ENCODE data around the gene GPC3.

Gene GPC3

DNA sequence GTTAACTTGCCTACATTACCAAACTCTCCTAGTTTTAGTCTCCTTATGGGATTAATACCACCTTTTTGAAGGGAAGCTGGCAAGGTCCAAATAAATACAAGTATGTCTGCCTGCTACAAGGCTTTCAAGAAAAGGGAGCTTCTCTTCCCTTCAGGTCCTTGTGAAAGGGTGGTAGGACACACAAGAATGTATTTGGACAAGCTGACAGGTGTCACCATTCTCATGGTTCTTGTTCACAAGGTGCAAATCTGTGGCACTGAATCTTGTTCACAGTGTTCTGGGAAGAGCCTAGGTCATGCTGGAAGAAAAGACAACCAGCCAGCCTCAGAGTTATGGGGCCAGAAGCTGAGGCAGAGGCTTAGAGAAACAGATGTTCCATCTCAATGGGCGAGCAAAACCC is 41.9 kb downstream of the GPC3 start:
- TF ChIP-seq, protein P1, sequence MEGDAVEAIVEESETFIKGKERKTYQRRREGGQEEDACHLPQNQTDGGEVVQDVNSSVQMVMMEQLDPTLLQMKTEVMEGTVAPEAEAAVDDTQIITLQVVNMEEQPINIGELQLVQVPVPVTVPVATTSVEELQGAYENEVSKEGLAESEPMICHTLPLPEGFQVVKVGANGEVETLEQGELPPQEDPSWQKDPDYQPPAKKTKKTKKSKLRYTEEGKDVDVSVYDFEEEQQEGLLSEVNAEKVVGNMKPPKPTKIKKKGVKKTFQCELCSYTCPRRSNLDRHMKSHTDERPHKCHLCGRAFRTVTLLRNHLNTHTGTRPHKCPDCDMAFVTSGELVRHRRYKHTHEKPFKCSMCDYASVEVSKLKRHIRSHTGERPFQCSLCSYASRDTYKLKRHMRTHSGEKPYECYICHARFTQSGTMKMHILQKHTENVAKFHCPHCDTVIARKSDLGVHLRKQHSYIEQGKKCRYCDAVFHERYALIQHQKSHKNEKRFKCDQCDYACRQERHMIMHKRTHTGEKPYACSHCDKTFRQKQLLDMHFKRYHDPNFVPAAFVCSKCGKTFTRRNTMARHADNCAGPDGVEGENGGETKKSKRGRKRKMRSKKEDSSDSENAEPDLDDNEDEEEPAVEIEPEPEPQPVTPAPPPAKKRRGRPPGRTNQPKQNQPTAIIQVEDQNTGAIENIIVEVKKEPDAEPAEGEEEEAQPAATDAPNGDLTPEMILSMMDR (IDR thresholded peaks at IDR 0.05), result no peak
- TF ChIP-seq ZFX (IDR thresholded peaks at IDR 0.05; ENCODE audit: borderline replicate concordance), result no peak
- no peak overlapping the region for H3K27ac ChIP-seq

DNA sequence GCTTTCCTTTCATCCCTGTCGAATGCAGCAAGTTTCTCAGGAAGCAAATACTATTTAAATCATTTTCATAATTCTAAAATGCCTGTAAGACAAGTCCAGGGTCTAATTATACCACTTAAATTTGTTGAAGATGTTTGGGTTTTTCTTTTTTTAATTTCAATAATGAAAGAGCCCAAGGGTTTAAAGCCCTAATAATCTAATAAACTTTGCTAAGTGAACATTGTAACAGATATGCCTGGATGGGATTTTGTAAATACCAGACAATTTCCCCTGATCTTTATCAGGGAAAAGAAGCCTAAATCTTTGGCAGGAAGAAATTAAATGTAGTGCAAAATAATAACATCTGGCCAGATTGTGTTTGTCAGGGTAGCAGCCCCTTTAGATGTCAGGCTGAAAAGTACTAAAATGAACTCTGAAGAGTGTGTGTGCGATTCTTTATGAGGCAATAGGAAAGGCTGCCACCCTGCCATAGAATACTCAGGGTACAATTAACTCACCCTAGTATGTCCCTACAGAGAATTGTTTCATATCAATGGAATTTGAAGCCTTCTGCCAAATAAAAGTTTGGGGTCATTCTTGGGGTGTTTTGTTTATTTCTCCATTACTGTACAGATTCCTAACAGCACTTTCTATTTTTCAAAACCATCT is 45.6 kb downstream of the GPC3 start:
- TF ChIP-seq, protein P1 (IDR thresholded peaks at IDR 0.05), result no peak
- no peak for TF ChIP-seq ZFX (IDR thresholded peaks at IDR 0.05; ENCODE audit: borderline replicate concordance)
- H3K27ac ChIP-seq, result no peak overlapping the region

DNA sequence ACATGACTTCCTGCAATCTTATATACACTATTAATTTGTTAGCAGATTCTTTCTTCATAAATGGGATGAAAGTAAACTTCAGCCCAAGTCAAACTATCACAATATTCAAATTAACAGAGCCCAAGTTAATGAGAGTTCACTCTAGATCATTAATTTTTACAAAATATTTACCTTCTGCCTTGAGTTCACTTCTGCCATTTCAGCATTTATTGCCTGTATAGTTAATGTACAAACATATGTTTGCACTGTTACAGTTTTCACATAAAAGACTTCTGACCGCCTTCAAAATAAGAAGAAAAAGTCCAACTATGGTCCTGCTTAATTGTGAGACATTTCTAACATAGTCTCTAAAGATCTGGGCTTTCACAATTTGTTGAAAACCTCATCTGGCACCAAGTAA is 46.9 kb downstream of the GPC3 start:
- no peak overlapping the region for H3K27ac ChIP-seq
- TF ChIP-seq ZFX (IDR thresholded peaks at IDR 0.05; ENCODE audit: borderline replicate concordance), result no peak
- TF ChIP-seq, protein P1 (IDR thresholded peaks at IDR 0.05), result no peak

DNA sequence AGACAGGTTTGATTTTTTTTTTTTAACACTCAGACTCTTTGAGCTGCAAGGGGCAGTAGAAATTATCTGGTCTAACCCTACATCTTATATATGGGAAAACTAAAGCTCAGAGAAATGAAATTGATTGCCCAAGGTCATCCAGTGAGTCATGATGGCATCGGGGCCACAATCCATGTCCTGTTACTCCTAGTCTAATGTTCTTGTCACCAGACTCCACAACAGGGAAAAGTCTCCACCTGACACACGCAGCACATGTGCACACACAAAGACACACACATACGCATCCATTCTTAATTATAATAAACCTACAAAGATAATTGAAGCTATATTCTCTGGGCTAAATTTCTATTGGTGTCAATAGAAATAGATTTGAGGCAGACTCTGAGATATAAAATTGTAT is 48.4 kb downstream of the GPC3 start:
- no peak overlapping the region for H3K27ac ChIP-seq

DNA sequence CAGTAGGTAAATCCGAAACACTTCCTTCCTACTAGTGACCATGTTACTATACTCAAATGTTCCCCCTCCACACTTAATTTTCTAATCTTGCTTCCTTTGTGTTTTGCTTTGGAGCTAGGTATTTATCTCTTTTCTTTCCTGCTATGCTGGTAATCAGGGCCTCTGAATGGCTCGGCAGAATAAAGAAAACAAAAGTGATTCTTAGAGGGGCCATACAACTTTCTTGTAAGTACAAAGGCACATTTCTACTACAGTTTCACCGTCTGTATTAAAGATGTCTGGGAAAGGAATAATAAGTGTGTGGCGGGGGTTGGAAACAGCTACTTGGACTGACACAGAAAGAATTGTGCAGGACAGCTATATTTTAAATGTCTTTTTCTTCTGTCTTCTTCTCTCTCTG is 50.3 kb downstream of the GPC3 start:
- TF ChIP-seq ZFX (IDR thresholded peaks at IDR 0.05; ENCODE audit: borderline replicate concordance), result no peak
- TF ChIP-seq, protein P1 (IDR thresholded peaks at IDR 0.05), result no peak
- no peak overlapping the region for H3K27ac ChIP-seq

More for the DNA sequence above, 48.4 kb downstream of the GPC3 start:
- TF ChIP-seq ZFX (IDR thresholded peaks at IDR 0.05; ENCODE audit: borderline replicate concordance), result no peak
- TF ChIP-seq, protein P1 (IDR thresholded peaks at IDR 0.05), result no peak

DNA sequence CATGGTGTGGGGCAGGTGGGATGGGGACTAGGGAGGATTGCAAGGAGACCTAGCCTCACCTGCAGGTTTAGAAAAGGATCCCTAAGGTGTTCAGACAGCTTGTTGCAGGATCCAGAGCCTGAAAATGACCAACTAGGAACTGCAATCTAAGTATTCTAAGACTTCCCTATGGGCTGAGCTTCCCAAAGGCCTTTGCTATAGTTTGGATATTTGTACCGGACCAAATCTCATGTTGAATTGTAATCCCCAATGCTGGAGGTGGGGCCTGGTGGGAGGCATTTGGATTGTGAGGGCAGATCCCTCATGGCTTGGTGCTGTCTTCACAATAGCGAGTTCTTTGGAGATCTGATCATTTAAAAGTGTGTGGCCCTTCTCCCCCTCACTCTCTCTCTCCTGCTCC is 52.1 kb downstream of the GPC3 start:
- H3K27ac ChIP-seq, result no peak overlapping the region
- TF ChIP-seq, protein P1 (IDR thresholded peaks at IDR 0.05), result no peak
- no peak for TF ChIP-seq ZFX (IDR thresholded peaks at IDR 0.05; ENCODE audit: borderline replicate concordance)

DNA sequence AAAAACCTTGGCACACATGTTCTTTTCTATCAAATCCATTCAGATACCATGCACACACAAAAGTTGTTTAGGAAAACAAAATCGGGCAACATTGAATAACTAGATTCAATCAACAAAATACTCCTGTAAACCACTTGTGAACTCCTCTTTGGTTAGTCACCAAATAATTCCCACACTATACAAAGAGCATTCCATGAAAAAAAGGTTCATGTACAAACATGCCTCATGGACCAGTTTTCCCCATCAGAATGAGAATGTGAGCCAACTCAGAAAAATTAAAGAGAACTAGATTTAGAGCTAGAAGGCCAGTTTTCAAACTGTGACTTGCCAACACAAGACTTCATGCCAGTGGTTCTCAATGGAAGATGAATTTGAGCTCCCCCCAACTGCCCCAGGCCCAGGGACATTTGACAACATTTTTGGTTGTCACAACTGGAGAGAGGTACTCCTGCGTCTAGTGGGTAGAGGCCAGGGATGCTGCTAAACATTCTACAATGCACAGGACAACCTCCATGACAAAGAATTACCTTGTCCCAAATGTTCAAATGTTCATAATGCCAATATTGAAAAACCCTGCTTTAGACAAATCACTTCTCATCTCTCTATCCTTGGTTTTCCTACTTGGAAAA is 55.4 kb downstream of the GPC3 start:
- TF ChIP-seq, protein P1 (IDR thresholded peaks at IDR 0.05), result no peak
- no peak for TF ChIP-seq ZFX (IDR thresholded peaks at IDR 0.05; ENCODE audit: borderline replicate concordance)
- no peak overlapping the region for H3K27ac ChIP-seq
